Measurements from ENCODE around the gene ZNF783.

The ZNF783 gene

DNA sequence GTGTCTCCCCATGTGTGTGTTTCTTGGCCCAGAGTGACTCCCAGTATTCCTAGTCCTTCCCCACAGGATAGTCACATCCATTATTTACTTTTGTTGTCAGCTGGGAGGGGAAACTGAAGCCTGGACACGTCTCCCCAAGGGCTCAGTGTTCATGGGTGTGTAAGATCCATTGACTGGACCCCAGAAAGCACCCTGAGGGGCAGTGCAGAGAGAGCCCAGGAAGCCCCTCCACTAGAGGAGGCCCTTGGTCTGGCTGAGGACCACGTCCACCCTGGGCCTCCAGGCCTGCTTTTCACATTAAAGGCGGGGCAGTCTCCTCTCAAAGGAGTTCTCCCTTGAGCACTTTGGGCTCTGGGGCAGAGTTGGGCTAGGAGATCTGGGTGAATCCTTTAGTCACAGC, 21.3 kb downstream of the ZNF783 start:
- no peak for DNase-seq

DNA sequence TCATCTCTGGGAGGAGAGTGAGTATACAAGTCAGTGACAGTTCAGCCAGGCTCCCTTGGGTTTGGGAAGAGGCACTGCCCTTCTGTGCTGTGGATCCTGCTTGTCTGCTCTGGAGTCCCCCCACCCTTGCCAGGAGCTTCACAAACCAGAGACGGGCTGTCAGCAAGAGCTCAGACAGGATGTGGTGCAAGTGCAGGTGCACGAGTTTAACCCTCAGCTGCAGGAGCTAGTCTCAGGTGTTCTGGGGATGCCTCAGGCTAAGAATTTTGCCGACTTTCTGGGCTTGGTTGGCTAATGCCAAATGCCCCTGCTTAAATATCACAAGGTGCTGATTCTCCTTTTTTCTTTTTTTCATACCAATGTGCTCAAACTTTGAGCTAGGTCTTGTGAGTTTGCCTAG, 22.3 kb downstream of the ZNF783 start:
- no peak for DNase-seq

DNA sequence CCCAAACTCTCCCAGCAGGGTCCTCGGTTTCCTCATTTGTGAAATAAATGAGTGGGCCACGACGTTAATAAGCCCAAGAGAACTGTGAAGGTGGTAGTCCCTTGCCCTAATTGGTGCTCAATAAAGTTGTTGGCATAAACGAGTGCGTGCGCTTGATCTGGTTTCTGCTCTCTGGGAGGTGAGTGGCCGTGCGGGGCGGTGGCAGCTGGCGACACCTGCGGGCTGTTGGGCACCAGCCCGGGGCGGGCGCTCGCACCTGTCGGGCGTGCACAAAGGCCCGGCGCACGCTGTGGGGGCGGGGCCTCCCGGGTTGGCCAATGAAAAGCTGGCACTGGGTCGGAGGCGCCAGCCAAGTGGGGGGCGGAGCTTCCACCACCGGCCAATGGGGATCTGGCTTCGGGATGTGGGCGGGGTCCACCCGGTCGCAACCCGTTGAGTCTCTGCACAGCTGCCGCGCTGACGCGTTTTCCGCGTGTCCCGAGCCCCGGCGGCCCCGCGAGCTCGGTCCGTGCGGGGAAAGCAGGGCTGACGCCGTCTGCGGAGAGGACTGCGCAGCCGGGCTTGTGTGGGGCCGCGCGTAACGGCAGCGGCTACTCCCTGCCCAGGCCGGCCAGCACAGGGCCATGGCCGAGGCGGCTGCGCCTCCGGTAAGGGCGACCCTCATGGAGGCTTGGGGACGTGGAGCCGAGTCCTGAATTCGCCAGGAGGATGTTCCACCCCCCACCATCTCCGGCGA, 23.0 kb downstream of the ZNF783 start:
- peak; percentile 87 for DNase-seq

DNA sequence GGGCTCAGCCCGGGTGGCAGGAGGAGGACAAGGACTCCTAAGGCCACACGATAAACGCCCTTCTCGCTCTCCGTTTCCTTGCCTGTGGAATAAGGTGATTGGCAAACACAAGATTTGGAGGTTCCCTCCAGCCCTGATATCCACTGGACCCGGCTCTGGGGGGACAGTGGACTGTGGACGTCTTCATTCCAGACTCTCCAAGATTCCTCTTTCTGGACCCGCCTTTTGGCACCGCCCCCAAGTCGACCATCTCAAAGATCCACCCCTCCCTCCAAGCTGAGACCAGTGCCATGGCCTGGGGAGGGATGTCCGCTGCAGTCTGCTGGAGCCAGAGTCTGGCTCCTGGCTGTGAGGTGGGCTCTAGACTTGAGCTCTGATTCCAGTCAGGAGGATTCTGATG, 23.6 kb downstream of the ZNF783 start:
- DNase-seq, result peak; percentile 19

DNA sequence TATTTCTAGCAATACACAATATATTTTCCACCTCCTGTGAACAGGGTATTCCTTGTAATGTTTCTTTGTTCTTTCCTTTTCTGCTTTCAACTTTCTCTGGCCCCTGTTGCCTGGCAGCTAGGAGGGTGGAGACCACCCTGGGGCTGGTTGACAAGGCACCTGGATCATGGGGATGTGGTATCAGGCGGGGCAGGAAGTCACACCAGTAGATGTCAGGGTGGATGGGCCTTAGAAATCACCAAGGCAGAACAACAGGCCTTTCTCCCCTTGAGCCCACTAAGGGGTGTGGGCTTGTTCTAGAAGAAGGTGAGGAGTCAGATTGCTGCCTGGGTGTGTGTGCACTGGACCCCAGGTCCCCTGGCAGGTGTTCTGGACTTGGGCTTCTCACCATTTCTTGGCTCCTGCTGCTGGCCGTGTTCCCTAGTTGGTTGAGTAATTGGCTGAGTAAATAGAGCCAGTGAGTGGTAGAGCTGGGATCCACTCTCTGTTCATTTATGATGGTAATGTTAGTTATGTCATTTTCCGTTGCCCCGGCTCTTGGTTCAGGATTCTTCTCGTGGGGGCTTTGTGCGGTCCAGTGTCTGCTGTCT, 24.9 kb downstream of the ZNF783 start:
- DNase-seq, result no peak

DNA sequence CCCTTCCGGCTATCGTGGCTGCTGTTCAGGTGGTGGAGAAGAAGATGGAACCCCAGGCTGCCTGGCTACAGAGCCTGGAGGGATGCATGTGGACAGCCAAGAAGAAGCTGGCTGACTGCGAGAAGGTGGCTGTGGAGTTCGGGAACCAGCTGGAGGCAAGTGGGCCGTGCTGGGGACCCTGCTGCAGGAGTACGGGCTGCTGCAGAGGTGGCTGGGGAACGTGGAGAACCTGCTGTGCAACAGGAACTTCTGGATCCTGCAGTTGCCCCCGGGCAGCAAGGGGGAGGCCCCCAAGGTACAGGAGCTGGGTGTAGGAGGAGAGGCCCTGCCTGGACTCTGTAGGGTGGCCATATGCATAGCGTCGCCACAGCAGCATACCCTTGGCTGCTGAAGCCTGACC, 25.6 kb downstream of the ZNF783 start:
- no peak for DNase-seq

DNA sequence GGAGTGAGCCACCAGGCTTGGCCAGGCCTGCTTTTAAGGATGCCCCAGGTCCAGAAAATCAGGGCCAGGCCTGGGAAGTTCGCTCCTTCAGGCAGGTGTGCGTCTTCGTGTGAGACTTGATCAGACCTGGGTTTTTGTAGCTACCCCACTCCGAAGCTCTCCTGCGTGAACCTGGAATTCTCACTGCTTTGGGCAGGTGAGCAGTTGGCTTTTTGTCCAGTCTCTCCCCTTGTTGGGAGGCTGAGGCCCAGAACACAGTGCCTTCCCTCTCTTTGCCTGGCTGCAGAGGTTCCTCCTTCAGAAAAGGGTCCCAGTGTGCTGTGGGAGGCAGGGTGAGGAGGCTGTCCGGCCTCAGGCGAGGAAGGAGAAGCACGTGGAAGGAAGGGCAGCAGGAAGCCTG, 27.3 kb downstream of the ZNF783 start:
- no peak for DNase-seq

DNA sequence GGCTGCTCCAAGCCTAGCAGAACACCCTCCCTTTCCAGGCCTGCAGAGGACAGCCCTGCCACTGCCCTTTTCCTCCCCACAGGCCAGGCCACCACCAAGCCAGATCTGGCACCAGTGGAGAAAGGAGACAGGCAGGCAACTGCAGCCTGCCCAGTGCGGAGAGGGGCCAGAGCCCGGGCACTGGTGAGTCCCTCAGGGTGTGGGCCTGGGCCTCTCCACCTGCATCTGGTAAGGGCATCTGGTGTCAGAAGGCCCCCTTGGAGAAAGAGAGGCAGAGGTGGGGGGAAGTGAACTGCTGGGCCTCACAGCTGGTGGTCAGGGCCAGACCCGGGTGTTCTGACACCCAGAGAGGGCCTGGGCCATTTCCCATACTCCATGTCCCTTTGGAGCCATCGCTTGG, 27.9 kb downstream of the ZNF783 start:
- DNase-seq, result no peak

DNA sequence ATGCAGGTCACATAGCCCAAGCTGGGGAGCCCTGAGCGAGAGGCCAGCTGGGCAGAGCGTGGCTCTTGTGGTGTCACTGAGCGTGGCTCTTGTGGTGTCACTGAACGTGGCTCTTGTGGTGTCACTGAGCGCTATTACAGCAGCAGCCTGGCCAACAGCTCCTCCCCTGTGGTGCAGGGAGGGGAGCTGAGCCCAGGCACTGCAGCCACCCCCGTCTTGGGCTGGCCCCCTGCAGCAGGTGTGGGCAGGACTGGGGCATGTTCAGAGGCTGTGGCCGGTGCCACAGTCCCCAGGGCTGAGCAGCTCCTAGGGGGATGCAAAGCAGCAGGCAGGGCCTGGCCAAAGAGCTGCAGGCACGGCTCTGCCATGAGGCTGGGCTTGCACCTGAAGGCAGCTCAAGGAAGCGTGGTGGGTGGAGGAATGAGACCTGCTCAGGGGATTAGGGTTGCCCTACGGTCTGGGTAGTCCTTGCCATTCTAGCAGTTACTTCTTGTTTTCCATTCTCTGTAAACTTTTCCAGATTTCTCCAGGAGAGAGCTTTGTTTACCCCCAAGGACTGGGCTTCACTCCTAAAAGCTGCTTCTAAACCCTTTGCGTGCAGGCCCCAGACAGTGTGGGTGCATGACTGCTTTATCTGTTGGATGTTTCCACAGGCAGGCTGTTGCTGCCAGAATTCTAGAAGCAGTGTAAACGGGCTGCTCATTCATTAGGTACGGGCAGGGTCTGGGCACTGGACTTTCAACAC, 29.2 kb downstream of the ZNF783 start:
- no peak for DNase-seq

DNA sequence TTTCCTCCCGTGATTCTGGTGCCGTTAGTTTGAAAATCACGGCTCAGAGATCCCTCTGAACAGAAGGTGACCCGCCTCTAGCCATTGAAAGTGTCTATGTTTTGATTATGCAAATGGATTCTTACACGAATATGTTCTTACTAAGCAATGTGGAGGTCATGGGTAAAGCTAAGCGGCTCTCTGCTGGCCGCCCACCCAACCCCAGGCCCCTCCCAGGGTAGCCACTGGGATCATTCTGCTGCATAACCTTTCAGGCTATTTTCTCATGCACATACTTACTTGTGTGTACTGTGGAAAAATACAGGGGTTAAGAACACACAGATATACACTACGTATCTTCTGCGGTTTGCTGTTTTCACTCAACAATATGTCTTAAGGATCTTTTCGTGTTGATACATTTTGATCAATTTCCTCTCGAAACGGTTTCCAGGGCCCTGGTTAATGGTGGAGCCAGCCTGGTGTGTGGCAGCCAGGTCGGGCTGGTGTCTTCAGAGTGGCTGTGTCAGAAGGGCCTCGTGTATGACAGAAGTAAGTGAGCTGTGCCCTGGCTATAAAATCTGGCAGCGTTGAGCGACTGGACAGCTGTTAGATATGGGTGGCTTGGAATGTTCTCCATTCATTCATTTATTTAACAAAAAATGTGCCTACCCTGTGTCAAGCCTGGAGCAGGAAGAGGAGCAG, 29.9 kb downstream of the ZNF783 start:
- no peak for DNase-seq

DNA sequence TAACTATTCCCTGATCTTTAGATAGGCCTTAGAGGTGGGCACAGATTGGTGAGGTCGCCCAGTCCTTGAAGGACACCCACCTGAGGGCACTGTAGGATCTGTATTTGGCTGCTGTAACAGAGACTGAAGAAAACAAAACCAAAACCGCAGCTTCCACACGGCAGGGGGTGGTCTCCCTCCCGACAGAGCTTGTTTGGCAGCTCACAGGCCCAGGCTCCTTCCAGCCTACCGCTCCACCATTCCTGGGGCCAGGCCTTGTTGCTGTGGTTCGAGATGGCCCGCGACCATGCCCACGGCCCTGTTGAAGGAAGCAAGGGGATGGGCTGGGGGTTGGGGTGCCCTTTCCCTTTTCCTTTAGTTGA, 30.4 kb downstream of the ZNF783 start:
- no peak for DNase-seq

DNA sequence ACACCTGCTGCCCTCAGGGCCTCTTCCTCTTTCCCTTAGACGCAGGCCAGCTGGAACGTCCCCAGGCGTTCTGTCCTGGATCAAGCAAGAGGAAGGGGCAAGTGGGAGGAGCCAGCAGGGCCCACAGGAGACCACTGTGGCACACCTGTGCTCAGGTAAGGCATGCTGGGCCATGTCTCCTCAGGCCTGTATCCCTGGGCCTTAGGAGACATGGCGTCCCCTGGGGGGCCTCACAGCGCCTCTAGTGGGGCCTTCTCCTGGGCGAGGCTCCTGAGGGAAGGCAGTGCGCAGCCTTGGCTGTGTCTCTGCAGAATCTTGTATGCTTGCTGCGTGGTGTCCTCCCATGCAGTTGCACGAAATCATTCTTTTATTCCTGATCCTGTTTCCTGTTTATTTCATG, 31.3 kb downstream of the ZNF783 start:
- no peak for DNase-seq

DNA sequence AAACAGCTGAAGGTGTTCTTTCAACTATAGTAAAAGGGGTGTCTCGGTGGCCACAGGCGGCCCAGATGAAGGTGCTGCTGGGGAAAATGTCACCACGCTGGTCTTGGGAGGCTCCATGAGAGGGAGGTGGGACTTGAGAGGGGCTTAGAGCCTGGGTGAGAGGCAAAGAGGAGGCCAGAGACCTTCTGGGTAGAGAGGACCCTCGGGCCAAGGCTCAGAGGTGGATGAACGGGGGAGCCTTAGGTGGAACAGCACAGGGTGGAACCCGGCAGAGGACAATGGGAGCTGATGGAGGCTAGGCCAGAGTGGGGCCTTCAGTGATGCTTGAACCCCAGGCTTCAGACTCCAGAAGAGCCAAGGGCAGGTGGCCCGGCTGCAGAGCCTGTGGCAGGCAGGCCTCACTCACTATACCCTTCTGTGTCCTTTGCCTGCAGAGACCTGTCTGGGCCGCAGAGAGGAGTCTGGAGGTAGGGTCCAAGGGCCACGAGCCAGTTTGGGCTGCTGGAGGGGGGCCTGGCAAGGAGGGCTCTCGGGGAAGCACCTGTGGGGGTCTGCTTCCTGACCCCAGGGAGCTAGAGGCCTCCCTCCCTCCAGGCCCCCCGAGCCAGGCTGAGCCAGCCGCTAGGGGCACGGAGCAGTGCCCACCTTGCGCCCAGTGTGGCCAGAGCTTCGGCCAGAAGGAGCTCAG, 32.1 kb downstream of the ZNF783 start:
- no peak for DNase-seq

DNA sequence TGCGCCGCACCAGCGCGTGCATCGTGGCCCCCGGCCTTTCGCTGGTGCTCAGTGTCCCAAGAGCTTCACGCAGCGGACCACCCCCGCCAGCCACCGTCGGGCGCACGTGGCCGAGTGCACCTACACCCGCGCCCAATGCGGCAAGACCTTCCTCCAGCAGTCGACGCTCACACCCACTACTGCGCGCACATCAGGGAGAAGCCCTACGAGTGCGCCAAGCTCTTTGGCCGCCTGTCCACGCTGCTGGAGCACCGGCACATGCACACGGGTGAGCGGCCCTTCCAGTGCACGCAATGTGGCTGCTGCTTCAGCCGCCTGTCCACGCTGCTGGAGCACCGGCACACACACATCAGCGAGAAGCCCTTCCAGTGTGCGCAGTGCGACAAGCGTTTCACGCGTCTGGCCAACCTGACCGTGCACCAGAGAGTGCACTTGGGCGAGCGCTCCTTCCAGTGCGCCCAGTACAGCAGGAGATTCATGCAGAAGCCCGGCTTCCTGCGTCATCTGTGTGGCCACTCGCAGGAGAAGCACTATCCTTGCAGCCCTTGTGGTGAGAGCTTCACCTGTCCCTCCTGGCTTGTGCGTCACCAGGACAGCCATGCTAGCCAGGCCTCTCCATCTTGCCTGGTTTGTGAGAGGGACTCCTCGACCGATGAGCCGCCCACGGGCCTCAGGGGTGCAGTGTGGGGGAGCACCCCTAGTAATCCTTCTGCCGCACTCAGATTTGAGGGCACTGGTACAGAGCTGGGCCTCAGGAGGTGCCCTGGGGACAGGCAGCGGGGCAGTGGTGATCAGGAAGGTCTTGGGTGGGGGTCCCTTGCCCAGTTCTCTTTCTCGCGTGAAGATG, 32.9 kb downstream of the ZNF783 start:
- no peak for DNase-seq

DNA sequence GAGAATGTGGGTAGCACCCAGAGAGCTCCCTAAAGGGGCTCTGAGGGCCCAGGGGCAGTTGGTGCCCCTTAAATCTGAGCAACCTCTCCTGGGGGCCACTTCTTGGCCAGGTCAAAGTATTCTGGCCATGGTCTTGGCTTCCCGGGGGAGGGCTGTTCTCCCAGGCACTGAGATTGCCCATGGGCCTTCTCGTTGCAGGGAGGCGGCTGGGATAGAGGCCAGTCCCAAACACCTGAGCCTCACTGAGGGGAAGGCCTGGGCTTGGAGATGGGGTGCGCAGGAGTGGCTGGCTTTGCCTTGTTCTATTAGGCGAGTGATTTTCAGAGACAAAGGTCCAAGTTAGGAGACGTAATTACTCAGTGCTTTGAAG, 33.5 kb downstream of the ZNF783 start:
- no peak for DNase-seq

DNA sequence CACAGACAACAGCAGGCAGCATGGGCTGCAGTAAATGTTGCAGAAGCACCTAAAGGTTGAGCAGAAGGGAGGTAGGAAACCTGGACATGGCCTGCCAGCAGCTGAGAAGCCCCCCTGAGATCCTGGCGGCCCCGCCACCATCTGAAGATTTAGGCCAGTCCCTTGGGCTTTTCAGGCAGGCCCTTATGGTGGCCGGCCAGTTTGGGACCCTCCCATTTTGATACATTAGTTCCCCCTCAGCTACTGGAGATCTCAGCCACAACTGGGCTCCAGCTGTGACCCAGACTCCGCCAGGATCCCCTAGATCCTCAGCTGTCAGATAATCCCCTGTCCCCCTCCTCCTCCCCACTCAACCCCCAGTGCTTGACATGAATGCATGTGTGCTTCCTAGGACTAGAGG, 34.4 kb downstream of the ZNF783 start:
- DNase-seq, result no peak

DNA sequence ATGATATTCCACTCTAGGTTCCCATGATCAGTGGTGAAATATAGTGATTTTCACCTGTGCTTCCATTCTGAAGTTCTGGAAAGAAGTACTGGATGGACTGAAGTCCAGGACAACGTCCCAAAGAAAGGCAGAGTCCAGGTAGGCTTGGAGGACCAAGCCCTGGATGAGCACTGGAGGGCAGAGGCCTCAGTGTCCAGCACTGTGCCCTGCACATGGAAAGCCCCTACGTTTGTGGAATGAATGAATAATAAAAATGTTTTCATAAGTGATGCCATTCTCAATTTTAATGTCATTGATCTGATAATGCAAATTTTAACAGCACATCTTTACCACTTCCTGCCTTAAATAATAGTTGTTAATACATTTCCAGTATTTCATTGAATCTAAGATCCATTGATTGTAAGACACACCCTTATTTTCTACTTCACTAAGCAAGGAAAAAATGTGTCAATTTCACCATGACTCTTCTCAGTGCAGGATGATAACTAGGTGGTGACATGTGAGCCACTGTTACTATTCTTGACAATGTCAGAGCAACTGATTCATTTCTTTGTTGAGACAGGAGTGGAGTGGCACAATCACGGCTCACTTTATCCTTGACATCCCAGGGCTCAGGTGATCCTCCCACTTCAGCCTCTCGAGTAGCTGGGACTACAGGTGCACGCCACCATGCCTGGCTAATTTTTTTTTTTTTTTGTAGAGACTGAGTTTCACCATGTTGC, 35.2 kb downstream of the ZNF783 start:
- DNase-seq, result no peak

DNA sequence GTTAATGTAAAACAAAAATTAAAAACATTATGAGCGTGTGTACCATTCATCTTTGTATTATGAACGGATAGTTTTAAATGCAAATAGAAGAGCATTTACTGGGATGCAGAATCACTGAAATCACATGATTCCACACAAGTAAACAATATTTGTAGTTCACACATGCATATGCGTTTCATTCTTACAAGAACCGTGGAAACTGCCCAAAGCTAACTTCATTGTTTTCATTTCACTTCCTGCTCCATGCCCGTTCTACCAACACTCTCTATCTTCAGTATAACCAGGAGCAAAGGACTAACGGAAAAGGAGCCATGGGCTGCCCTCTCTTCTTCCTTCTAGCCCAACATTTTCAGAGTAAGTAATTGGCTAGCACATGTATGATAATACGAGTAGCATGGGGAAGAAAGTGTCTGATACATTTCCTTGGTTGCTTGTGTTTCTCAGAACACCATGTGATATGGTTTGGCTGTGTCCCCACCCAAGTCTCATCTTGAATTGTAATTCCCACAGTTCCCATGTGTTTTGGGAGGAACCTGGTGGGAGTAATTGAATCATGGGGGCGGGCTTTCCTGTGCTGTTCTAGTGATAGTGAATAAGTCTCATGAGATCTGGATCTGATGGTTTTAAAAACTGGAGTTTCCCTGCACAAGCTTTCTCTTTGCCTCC, 38.8 kb downstream of the ZNF783 start:
- no peak for DNase-seq

DNA sequence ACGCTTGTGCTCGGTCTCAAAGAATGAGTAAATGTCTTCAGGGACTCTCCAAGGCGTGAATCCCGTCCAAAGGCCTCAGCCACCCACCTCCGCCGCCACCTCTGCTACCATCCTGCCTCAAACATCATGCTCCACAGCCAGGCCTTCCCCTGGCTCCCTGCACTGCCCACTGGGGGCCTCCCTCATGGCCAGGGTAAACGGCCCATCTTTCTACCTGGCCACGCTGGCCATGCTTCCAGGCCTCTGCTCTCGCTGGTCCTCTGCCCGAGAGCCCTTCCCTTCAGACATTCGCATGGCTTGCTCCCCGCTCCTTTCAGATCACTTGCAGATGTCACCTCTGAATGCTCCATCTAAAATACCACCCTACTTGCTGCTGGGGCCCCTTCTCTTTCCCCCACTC, 40.2 kb downstream of the ZNF783 start:
- no peak for DNase-seq

DNA sequence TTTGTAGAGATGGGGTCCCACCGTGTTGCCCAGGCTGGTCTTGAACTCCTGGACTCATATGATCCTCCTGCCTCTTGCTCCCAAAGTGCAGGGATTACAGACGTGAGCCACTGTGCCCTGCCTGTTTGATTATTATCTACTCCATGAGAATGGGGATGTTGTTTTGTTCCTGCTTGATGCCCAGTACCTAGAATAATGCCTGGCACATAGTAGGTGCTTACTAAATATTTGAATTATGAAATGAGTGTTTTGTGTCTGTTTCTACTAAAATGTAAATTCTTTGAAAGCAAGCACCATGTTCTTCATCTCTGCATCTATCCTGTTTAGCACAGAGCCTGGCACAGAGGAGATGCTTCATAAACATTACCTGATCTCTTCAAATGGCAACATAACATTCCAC, 40.9 kb downstream of the ZNF783 start:
- no peak for DNase-seq

DNA sequence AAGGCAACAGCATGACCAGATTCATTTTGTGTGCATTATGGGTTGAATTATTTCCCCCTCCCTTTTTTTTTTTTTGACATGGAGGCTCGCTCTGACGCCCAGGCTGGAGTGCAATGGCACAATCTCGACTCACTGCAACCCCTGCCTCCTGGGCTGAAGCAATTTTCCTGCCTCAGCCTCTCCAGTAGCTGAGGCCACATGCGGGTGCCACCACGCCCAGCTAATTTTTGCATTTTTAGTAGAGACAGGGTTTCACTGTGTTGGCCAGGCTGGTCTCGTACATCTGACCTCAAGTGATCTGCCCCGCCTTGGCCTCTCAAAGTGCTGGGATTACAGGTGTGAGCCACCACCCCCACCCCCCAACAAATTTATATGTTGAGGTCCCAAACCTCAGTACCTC, 42.0 kb downstream of the ZNF783 start:
- DNase-seq, result no peak
